Type B pancreatic cell (in vitro differentiated cells): ENCODE results near the gene CFC1. TPM values are rescaled to one million over a fixed set of nuclear protein-coding genes. Genes with fewer than 3 reads are reported as not detected.
"Not testable (repeated sequence)": the region's sequence is repeated elsewhere in the genome, so short reads cannot be mapped to it uniquely, and the experiment has no call there.

Experiments used
- DNase-seq: peaks from one replicate; pipeline ENCODE4 v3.0.0; 2021; ENCODE audit warnings: mixed read lengths; ENCODE audit not compliant: unreplicated experiment; ENCODE audit errors: extremely low spot score
- H3K27ac Mint-ChIP-seq: 2 replicates; pipeline ENCODE4 v1.8.0; 2021; ENCODE audit warnings: mild to moderate bottlenecking, mixed read lengths
- H3K27me3 Mint-ChIP-seq: 2 replicates; pipeline ENCODE4 v1.8.0; 2021; ENCODE audit warnings: mixed read lengths
- H3K36me3 Mint-ChIP-seq: 2 replicates; pipeline ENCODE4 v1.8.0; 2021; ENCODE audit warnings: mixed read lengths
- H3K4me1 Mint-ChIP-seq: one replicate; pipeline ENCODE4 v1.8.0; 2021; ENCODE audit warnings: mixed read lengths; ENCODE audit not compliant: unreplicated experiment
- H3K4me3 Mint-ChIP-seq: 2 replicates; pipeline ENCODE4 v1.8.0; 2021; ENCODE audit warnings: mild to moderate bottlenecking, mixed read lengths
- H3K9me3 Mint-ChIP-seq: 2 replicates; pipeline ENCODE4 v1.8.0; 2021; ENCODE audit warnings: mixed read lengths
- total RNA-seq: library from RNA; stranded (reverse); gene quantifications from 2 replicates; pipeline ENCODE4 v1.2.1, GENCODE V29; 2021; ENCODE audit warnings: low replicate concordance

Gene CFC1
- total RNA-seq, 1 donor from 2014 or later, result 27.1 TPM

DNA sequence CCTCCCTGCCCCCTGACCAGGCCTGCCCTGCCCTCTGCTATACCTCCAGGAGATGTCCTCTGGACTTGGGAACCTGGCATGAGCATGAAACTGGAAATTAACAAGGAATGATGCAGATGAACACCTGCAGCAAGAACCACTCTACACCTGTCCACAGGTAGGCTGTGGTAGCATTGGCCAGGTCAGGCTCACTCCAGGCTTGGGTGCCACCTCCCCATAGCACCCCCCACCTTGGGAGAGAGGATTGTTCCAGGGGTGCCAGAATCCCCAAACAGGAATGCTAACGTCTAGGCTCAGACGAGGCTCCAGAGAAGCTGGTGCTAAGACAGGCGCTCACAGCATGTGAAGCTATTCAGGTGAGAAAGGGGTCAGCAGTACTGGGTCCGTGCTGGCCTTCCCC lies 5.4 kb downstream of the CFC1 start:
- not testable (repeated sequence) for H3K36me3 Mint-ChIP-seq, H3K4me1 Mint-ChIP-seq, H3K9me3 Mint-ChIP-seq, DNase-seq, H3K27me3 Mint-ChIP-seq, H3K27ac Mint-ChIP-seq, H3K4me3 Mint-ChIP-seq

DNA sequence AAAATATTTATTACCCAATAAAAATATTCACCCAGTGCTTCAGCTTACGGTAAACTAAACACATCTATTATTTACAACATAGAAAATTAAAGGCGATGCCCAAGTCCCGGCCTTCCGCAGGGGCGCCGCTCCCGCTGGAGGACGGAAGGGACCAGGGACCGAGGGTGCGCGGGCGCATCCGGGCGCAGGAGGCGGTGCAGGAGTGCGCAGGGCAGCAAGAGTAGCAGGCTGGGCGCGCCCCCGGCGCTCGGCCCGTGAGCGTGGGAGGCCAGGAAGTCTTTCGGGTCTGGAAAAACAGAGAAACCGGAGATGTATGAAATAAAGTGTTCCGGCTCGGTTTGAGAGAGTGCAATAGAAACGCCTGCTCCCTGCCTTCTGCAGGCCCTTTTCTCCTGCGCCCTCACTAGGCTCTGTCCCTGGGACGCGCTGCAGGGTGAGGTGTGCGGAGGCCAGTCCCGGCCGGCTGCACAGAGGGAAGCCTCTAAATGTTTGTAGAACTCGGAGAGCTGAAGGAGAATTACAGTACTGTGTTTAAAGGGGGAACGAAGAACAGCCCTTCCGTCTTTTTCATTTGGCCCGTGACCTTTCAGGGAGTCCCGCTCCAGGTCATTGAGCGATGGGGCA lies 6.5 kb downstream of the CFC1 start:
- not testable (repeated sequence) for H3K27me3 Mint-ChIP-seq, H3K36me3 Mint-ChIP-seq, H3K9me3 Mint-ChIP-seq, H3K4me3 Mint-ChIP-seq, H3K4me1 Mint-ChIP-seq, DNase-seq, H3K27ac Mint-ChIP-seq

DNA sequence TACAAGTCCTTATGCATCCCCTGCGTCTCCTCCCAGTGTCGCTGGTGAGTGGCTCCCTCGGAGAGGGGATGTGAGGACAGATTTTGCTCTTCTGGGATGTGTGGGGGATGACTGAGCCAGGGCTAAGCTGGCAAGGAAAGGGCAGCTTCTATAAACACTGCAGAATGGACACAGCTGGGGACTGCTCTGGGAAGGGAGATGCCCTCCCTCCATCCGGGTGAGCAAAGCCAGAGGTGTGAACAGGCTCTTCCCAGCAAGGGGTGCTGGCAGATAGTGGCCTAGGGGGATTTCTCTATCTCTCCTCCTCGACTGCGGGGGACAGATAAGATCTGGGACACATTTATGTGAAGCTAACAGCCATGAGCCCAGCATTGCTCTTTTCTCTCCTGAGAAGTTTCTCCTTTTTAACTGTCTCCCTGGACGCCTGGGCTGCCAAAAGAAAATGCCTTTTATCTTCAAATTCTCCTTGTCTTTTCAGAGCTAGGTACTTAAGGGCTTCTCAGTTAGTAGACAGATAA lies 8.5 kb downstream of the CFC1 start:
- H3K27ac Mint-ChIP-seq, H3K27me3 Mint-ChIP-seq, H3K4me1 Mint-ChIP-seq, H3K36me3 Mint-ChIP-seq, H3K9me3 Mint-ChIP-seq, H3K4me3 Mint-ChIP-seq, DNase-seq: not testable (repeated sequence)

DNA sequence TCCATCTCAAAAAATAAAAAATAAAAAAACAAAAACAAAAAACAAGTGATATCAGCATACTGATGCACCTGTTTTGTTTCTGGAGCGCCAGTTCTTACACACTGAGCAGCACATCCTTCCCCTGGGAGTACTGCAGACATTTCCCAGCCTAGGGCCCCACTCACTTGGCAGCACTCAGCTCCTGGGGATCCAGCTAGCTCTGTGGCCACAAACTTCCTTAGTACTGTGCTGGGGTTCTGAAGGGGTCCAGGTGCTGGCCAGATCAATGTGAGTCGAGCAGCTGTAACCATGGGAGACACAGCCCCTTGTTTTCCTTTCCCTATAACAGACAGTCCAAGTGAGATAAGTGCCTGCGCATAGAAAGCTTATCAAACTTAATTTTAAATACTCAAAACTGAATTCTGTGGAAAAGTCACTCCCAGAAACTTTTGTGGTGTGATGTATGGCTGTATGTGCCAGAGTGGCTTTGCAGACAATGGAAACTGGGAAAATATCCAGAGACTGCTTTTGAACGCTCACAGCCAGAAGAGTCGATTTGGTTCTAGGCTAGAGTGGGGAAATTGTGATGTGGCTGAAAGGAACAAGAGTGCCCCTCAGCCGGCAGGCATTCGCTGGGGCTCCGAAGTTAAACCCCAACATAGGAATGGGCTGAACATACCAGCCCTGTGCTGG lies 9.1 kb downstream of the CFC1 start:
- not testable (repeated sequence) for H3K27me3 Mint-ChIP-seq, H3K4me3 Mint-ChIP-seq, H3K9me3 Mint-ChIP-seq, DNase-seq, H3K4me1 Mint-ChIP-seq, H3K36me3 Mint-ChIP-seq, H3K27ac Mint-ChIP-seq

DNA sequence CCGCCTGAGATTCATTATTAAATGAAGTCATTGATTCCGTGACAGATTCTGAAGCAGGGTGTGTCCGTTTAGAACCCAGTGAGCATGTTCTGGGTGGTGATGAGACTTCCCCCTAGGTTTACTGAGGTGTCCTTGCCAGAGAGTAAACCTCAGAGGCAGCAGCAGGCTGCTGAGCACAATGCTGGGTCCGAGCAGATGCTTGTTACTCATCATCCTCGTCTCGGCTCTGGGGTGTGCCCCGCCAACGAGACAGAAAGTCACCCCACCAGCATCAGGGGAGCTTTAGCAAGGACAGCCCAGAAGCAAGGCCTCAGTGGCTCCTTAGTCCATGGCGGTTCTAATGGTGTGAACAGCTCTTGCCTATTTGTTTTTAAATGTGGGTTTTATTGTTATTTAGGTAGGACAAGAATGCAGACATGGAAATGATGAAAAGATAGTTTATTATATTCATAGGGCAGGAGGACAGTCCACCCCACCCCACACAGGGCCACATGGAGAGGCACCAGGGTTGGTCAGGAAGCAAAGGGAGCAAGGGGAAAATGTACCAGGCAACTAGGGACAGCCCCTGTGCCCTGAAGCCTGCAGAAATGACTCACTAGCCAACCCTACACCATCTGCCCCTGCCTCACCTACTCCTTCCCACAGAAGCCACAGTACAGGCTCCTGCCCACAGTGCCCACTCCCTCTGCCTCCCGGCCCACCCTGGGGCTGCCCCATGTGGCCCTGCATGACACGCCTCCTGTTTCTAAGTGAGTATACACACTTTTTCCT lies 10.5 kb downstream of the CFC1 start:
- H3K4me3 Mint-ChIP-seq, H3K27ac Mint-ChIP-seq: not testable (repeated sequence)

DNA sequence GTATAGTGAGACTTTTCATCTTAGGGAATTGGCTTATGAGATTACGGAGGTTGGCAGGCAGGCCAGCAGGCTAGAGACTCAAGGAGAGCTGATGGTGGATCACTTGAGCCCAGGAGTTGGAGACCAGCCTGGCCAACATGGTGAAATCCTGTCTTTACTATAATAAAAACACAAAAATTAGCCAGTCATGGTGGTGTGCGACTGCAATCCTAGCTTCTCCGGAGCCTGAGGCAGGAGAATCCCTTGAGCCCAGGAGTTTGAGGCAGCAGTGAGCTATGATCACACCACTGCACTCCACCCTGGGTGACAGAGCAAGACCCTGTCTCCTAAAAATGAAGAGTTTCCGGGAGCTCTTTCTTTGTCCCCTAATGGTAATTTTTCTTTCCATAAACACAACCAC lies 14.6 kb downstream of the CFC1 start:
- H3K4me3 Mint-ChIP-seq, H3K27ac Mint-ChIP-seq, H3K4me1 Mint-ChIP-seq, H3K36me3 Mint-ChIP-seq, H3K9me3 Mint-ChIP-seq, H3K27me3 Mint-ChIP-seq: not testable (repeated sequence)
- DNase-seq, result peak; percentile 7

More for the DNA sequence above, 10.5 kb downstream of the CFC1 start:
- peak; percentile 15 for DNase-seq
- H3K9me3 Mint-ChIP-seq, H3K36me3 Mint-ChIP-seq, H3K4me1 Mint-ChIP-seq, H3K27me3 Mint-ChIP-seq: not testable (repeated sequence)

DNA sequence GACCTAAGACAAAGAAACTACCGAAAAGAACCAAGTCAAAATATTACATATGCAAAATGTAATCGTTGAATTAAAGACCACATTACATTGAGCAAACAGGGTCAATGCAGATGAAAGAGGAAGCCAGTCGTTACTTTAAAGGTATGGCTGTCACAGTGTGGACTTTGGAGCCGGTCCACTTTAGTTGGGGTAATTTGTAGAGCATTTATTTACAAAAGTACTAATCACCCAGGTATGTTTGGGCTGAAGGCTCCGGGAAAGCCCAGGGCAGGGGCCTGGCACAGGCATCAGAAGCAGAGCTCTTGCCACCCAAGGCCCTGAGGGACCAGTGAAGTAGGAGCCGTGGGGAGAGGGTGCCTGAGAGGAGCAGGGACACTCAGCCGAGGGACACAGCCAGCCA lies 15.8 kb downstream of the CFC1 start:
- H3K9me3 Mint-ChIP-seq, H3K27me3 Mint-ChIP-seq, H3K36me3 Mint-ChIP-seq, DNase-seq, H3K4me1 Mint-ChIP-seq, H3K4me3 Mint-ChIP-seq, H3K27ac Mint-ChIP-seq: not testable (repeated sequence)

DNA sequence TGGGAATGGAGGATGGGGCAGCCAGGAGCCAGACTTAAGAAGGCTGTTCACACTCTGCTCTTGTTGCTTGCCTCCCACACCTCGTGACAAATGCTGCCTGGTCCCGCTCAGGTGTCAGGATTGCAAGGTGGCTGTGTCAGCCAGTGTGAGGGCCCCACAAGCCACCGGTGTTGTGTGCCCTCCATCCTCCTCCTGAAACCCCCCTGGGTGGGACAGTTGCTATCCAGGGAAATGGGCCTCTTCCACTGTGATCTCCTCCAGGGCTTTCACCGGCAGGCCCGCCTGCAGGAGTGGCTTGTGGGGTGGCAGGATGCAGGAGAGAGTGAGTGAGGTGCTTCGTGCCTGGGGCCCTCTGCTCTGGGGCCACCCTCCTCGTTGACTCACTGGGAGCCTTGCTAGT lies 16.4 kb downstream of the CFC1 start:
- not testable (repeated sequence) for H3K4me1 Mint-ChIP-seq, H3K27ac Mint-ChIP-seq, H3K9me3 Mint-ChIP-seq, H3K36me3 Mint-ChIP-seq, H3K27me3 Mint-ChIP-seq, H3K4me3 Mint-ChIP-seq
- peak; percentile 20 for DNase-seq

DNA sequence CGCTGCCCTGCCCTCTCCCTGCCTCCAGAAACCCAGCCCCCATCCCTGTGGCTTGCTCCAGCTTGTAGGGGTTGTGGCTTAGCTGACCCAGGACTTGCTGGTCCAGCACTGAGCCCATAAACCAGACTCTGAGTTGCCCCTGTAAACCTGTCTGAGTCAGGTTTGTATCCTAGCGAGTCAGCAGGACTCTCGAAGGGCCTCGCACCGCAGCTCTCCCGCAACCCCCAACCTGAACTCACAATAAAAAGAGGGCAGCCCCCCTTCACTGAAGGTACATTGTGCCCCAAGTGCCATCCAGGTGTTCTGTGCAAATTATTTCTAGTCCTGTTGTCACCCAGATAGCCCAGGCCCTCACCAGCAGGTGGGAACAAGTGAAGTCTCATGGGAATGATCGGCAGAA lies 17.9 kb downstream of the CFC1 start:
- peak; percentile 45 for DNase-seq
- not testable (repeated sequence) for H3K27ac Mint-ChIP-seq, H3K27me3 Mint-ChIP-seq, H3K4me3 Mint-ChIP-seq, H3K36me3 Mint-ChIP-seq, H3K4me1 Mint-ChIP-seq, H3K9me3 Mint-ChIP-seq

DNA sequence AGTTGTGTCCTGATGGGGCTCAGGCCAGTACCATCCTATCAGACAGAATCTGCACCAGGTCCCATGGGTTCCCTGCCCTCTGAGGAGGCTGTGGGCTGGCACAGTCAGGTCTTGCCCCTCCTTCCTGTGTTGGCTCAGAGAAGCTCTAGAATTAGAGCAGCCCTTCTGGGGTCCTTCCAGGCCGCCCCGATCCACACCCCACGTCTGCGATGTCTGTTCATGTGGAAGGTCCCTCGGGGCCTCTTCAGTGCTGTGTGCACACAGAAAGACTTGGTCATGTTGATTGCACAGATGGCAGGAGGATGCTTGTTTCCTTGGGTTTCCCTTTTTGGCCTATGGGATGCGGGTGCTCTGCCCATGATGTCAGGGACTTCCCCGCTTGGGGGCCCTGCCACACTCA lies 20.3 kb downstream of the CFC1 start:
- H3K27me3 Mint-ChIP-seq, H3K4me3 Mint-ChIP-seq, H3K9me3 Mint-ChIP-seq, H3K4me1 Mint-ChIP-seq, H3K36me3 Mint-ChIP-seq, H3K27ac Mint-ChIP-seq: not testable (repeated sequence)
- peak; percentile 51 for DNase-seq

DNA sequence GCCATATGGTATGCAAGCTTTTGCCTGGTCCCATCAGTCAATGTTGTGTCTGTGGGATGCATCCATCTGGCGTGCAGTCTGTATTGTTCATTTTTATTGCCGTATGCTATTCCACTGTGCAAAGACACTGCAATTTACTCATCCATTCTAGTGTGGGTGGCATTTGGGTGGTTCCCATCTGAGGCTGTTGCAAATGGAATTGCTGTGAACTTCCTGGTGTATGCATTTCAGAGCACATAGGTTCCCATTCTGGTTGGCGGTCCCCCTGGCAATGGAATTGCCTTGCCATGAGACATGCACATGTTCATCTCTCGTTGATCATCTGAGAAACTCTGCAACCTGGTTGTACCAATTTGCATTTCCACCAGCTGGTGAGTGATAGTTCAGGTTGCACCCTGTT lies 21.8 kb downstream of the CFC1 start:
- DNase-seq, H3K27ac Mint-ChIP-seq, H3K9me3 Mint-ChIP-seq, H3K4me3 Mint-ChIP-seq, H3K27me3 Mint-ChIP-seq, H3K36me3 Mint-ChIP-seq, H3K4me1 Mint-ChIP-seq: not testable (repeated sequence)

DNA sequence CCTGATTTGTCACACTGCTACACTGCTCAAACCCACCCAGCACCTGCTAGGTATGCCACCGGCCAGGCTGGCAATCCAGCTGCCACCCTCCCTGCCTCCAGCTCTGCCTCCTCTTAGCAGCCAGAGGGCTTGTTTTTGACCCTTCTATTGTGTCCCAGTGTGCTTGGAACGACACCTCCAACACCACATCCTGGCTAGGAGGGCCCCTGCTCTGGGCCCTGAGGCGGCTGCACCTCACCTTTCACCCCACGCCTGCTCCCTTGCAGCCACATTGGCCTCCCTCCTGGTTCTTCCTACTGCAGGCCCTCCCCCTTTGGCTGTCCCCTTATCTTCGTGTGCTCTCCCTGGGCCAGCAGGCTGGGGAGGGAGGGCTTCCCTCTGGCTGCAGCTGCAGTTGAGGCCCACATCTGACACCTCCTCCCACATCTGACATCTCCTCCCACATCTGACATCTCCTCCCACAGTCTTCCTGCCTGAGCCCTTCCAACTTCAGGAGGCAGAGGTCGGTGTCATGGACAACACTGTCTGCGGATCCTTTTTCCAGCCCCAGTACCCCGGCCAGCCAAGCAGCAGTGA lies 23.1 kb downstream of the CFC1 start:
- not testable (repeated sequence) for H3K4me1 Mint-ChIP-seq, H3K27me3 Mint-ChIP-seq, DNase-seq

DNA sequence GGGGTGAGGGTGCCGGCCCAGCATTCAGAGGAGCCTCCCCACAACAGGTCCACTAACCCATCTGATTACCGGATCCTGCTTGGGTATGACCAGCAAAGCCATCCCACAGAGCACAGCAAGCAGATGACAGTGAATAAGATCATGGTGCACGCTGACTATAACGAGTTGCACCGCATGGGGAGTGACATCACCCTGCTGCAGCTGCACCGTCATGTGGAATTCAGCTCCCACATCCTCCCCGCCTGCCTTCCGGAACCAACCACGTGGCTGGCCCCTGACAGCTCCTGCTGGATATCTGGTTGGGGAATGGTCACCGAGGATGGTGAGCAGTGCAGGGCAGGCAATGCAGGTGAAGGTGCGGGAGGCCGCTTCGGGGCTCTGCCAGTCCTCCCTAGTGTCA lies 25.1 kb downstream of the CFC1 start:
- H3K36me3 Mint-ChIP-seq, H3K4me3 Mint-ChIP-seq, H3K4me1 Mint-ChIP-seq, H3K27me3 Mint-ChIP-seq, H3K9me3 Mint-ChIP-seq, H3K27ac Mint-ChIP-seq: not testable (repeated sequence)
- DNase-seq, result peak; percentile 31

More for the DNA sequence above, 23.1 kb downstream of the CFC1 start:
- H3K4me3 Mint-ChIP-seq, H3K27ac Mint-ChIP-seq, H3K36me3 Mint-ChIP-seq, H3K9me3 Mint-ChIP-seq: not testable (repeated sequence)

DNA sequence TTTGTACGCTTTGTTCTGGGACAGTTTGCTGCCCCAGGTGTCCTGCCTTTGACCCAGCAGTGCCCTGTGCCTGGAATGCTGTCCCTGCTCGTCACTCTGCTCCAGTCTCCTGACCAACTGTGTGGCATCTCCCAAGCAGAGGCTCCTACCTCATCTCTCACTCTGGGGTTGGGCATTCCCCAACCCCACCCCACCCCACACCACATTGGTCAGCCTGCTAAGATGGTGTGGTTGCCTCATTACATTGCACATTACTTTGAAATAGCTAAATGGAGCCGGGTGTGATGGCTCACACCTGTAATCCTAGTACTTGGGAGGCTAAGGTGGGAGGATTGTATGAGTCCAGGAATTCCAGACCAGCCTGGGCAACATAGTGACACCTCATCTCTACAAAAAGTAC lies 27.4 kb downstream of the CFC1 start:
- not testable (repeated sequence) for H3K27ac Mint-ChIP-seq, DNase-seq, H3K27me3 Mint-ChIP-seq, H3K36me3 Mint-ChIP-seq, H3K4me3 Mint-ChIP-seq, H3K4me1 Mint-ChIP-seq, H3K9me3 Mint-ChIP-seq
